Measurements from ENCODE around the gene ZNF133. TPM values are rescaled to one million over a fixed set of nuclear protein-coding genes. Genes with fewer than 3 reads are reported as not detected.

ZNF133 gene
- total and polyA plus RNA-seq, 12 donors = 4.9 to 16.6 (median 6.0) TPM

GRCh38 chr20:18364768-18365167, 76.4 kb downstream of the ZNF133 start:
- DNase-seq (no peak), ATAC-seq (no peak)
- no peaks in the 10 kb centered on the region for H3K9me3 ChIP-seq
- intact Hi-C loops (cut with DNase I) = no loop called here
- H3K27ac ChIP-seq = no peak overlapping the region
- TF ChIP-seq CTCF (IDR thresholded peaks at IDR 0.05) = no peak
- H3K4me1 ChIP-seq = no peaks in the 10 kb centered on the region
- H3K4me3 ChIP-seq = no peak overlapping the region
- no peaks in the 10 kb centered on the region for H3K27me3 ChIP-seq
- 65 to 78% methylated on average over 2 of the region's 2 CpGs for WGBS, 2 donors
- H3K36me3 ChIP-seq = no peaks in the 10 kb centered on the region

Other genes with a start within 250 kb of the ZNF133 start
- not detected for gene OVOL2, start 230.6 kb upstream of the ZNF133 start, total RNA-seq
- not detected for gene OVOL2, start 230.6 kb upstream of the ZNF133 start, polyA plus RNA-seq
- gene KAT14, start 150.7 kb upstream of the ZNF133 start, total RNA-seq = 10 to 100 TPM in 6 of 10 donors, 1 to 10 TPM in 4; 8.9 to 16.5 (median 10.8) TPM
- gene KAT14, start 150.7 kb upstream of the ZNF133 start, polyA plus RNA-seq = 1 to 10 TPM; 4.2 to 5.4 TPM
- 10 to 100 TPM in 9 of 10 donors, 1 to 10 TPM in 1; 9.2 to 14.5 (median 12.0) TPM for gene PET117, start 150.7 kb upstream of the ZNF133 start, total RNA-seq
- gene PET117, start 150.7 kb upstream of the ZNF133 start, polyA plus RNA-seq = 10 to 100 TPM in 1 of 2 donors, 1 to 10 TPM in 1; 8.9 to 15.8 TPM
- 1 to 10 TPM in 3 of 10 donors, under 1 TPM in 7; 0.35 to 1.7 (median 0.83) TPM for gene DZANK1, start 178.5 kb downstream of the ZNF133 start, total RNA-seq
- gene DZANK1, start 178.5 kb downstream of the ZNF133 start, polyA plus RNA-seq = 1 to 10 TPM in 1 of 2 donors, under 1 TPM in 1; 0.78 to 1.3 TPM
- 10 to 100 TPM in 1 of 10 donors, 1 to 10 TPM in 9; 6.5 to 10.1 (median 7.8) TPM for gene POLR3F, start 178.9 kb downstream of the ZNF133 start, total RNA-seq
- gene POLR3F, start 178.9 kb downstream of the ZNF133 start, polyA plus RNA-seq = 1 to 10 TPM; 6.9 to 7.8 TPM
- gene RBBP9, start 208.7 kb downstream of the ZNF133 start, total RNA-seq = 10 to 100 TPM in 1 of 10 donors, 1 to 10 TPM in 9; 4.7 to 10.3 (median 6.8) TPM
- 1 to 10 TPM; 1.8 to 3.2 TPM for gene RBBP9, start 208.7 kb downstream of the ZNF133 start, polyA plus RNA-seq
- 10 to 100 TPM in 9 of 10 donors, 1 to 10 TPM in 1; 7.5 to 20.5 (median 10.9) TPM for gene SEC23B, start 219.4 kb downstream of the ZNF133 start, total RNA-seq
- gene SEC23B, start 219.4 kb downstream of the ZNF133 start, polyA plus RNA-seq = 10 to 100 TPM in 1 of 2 donors, 1 to 10 TPM in 1; 2.6 to 10.4 TPM

All from heart right ventricle (tissue), 16 donors.